H1 (cell line): Measurements from ENCODE around the gene YPEL2. TPM values are rescaled to one million over a fixed set of nuclear protein-coding genes. Genes with fewer than 3 reads are reported as not detected.

Source experiments
- CHD1 ChIP-seq: IDR thresholded peaks from 2 replicates; pipeline ENCODE4 v1.6.1; 2012; ENCODE audit warnings: low read depth, low read length, improper control_type of control experiment
- TBP ChIP-seq: IDR thresholded peaks from 2 replicates; pipeline ENCODE4 v1.6.1; 2011; ENCODE audit warnings: low read depth, low read length, improper control_type of control experiment
- polyA plus RNA-seq, 7 experiments: library from polyadenylated mRNA; depleted of rRNA in 3 of 7; stranded (reverse) in 5 of 7; unstranded in 2 of 7; fragments of >200 nt in 5 of 7; fragments of 200-250 nt in 2 of 7; gene quantifications; 1 replicate in 5 of 7; 2 replicates in 1 of 7; 4 replicates in 1 of 7; pipeline versions ENCODE4 v1.2.1 to v1.2.3, GENCODE V29; 2011 to 2013; ENCODE audit warnings: missing spikeins in 2 of 7, mixed read lengths in 2 of 7
- total RNA-seq: library from RNA; stranded (reverse); fragmentation: NEBNext Ultra II Directional; extraction: Animal tissue kit (Norgen Biotek cat#: 25700); gene quantifications from 2 replicates; pipeline ENCODE4 v1.2.1, GENCODE V29; 2021

Gene YPEL2
- total and polyA plus RNA-seq, 2 of the 8 experiments (the other 6 are each of a cell fraction or from before 2014, with no cell fraction given) = 1.6 to 3.5 TPM

- no peak for TF ChIP-seq CHD1
- no peak for TF ChIP-seq TBP
- TF ChIP-seq, all 59 proteins: peak for 0
These were observed 102.1 kb downstream of the YPEL2 start (continued) for GRCh38 chr17:59433586-59433985.
